ENCODE data around the gene TRPV4. TPM values are rescaled to one million over a fixed set of nuclear protein-coding genes. Genes with fewer than 3 reads are reported as not detected.

TRPV4 gene
- total RNA-seq, 1 experiment from 2014 or later: 2.9 TPM

DNA sequence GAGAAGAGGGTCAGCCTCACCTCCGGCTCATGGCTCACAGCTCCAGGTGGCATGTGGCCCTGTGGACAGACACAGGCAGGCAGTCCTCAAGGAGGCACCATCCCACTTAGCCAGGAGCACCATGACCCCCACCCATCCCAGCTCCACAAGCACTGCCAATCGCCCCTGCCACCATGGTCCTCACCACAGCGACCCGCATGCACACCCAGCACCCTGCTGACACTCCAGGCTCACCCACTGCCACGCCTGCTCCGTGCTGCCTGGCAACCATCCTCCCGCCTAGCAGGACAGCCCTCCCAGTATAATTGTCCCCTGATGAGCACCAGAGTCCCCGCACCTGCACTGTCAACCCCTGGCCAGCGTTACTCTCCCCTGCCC is 50.9 kb downstream of the TRPV4 start:
- Mint-ChIP-seq H3K36me3 (no peaks in the 10 kb centered on the region), H3K27ac (no peak overlapping the region), H3K4me1 (peaks cover 8% of the 10 kb centered on the region), H3K4me3 (no peak overlapping the region), H3K27me3 (ENCODE audit: low read depth) (no peaks in the 10 kb centered on the region), H3K9me3 (peaks cover 6% of the 10 kb centered on the region; the same call in 1 of the 2 replicates)
- ChIA-PET POLR2A (no interaction called here), CTCF (interaction anchor here (0.6 to 2.0 kb wide), 4 partner anchors 9 to 185 kb away, joined by 4 to 6 read pairs (median 4); no protein-coding TSS in a partner anchor)
- ATAC-seq (no peak), DNase-seq (ENCODE audit: low spot score) (no peak)
- TF ChIP-seq ZSCAN18 (CRISPR knock-in tag; IDR thresholded peaks at IDR 0.05) (no peak), ESRRA (CRISPR knock-in tag; IDR thresholded peaks at IDR 0.05; ENCODE audit: borderline replicate concordance) (no peak), USF1 (CRISPR knock-in tag; IDR thresholded peaks at IDR 0.05) (no peak), ATF1 (CRISPR knock-in tag; IDR thresholded peaks at IDR 0.05) (no peak)
- TF ChIP-seq, protein P1, sequence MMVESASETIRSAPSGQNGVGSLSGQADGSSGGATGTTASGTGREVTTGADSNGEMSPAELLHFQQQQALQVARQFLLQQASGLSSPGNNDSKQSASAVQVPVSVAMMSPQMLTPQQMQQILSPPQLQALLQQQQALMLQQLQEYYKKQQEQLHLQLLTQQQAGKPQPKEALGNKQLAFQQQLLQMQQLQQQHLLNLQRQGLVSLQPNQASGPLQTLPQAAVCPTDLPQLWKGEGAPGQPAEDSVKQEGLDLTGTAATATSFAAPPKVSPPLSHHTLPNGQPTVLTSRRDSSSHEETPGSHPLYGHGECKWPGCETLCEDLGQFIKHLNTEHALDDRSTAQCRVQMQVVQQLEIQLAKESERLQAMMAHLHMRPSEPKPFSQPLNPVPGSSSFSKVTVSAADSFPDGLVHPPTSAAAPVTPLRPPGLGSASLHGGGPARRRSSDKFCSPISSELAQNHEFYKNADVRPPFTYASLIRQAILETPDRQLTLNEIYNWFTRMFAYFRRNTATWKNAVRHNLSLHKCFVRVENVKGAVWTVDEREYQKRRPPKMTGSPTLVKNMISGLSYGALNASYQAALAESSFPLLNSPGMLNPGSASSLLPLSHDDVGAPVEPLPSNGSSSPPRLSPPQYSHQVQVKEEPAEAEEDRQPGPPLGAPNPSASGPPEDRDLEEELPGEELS (CRISPR knock-in tag; IDR thresholded peaks at IDR 0.05): no peak
- TF ChIP-seq, protein P2, sequence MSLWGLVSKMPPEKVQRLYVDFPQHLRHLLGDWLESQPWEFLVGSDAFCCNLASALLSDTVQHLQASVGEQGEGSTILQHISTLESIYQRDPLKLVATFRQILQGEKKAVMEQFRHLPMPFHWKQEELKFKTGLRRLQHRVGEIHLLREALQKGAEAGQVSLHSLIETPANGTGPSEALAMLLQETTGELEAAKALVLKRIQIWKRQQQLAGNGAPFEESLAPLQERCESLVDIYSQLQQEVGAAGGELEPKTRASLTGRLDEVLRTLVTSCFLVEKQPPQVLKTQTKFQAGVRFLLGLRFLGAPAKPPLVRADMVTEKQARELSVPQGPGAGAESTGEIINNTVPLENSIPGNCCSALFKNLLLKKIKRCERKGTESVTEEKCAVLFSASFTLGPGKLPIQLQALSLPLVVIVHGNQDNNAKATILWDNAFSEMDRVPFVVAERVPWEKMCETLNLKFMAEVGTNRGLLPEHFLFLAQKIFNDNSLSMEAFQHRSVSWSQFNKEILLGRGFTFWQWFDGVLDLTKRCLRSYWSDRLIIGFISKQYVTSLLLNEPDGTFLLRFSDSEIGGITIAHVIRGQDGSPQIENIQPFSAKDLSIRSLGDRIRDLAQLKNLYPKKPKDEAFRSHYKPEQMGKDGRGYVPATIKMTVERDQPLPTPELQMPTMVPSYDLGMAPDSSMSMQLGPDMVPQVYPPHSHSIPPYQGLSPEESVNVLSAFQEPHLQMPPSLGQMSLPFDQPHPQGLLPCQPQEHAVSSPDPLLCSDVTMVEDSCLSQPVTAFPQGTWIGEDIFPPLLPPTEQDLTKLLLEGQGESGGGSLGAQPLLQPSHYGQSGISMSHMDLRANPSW (CRISPR knock-in tag; conservative IDR thresholded peaks at IDR 0.05; ENCODE audit: low read depth): no peak

DNA sequence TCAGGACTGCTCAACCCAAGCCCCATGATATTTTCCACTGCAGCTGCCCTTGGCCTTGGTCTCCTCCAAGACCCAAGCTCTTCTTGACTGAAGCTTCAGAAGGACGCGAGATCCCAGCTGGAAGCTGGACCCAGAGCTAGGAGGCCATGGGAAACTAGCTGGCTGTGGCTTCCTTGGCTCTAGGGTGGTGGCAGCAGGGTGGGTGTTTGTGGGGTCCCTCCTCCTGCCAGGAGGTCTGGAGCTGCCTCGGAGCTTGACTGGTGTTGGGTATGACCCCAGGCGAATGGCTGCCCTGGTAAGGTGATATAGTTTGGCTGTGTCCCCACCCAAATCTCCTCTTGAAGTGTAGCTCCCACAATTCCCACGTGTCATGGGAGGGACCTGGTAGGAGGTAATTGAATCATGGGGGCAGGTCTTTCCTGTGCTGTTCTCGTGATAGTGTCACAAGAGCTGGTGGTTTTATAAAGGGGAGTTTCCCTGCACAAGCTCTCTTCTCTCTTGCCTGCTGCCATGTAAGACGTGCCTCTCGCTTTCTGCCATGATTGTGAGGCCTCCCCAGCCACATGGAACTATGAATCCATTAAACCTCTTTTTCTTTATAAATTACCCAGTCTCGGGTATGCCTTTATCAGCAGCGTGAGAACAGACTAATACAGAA is 51.4 kb downstream of the TRPV4 start:
- ChIA-PET CTCF (interaction anchor here (1.1 to 2.0 kb wide), 3 partner anchors 9 to 184 kb away, joined by 4 to 6 read pairs (median 5); no protein-coding TSS in a partner anchor), POLR2A (no interaction called here)
- H3K27me3 Mint-ChIP-seq (ENCODE audit: low read depth): no peaks in the 10 kb centered on the region
- ATAC-seq (no peak), DNase-seq (ENCODE audit: low spot score) (no peak)
- no peak overlapping the region for H3K4me3 Mint-ChIP-seq
- H3K4me1 Mint-ChIP-seq: peaks cover 9% of the 10 kb centered on the region
- peaks cover 6% of the 10 kb centered on the region; the same call in 1 of the 2 replicates for H3K9me3 Mint-ChIP-seq
- H3K27ac Mint-ChIP-seq: no peak overlapping the region
- TF ChIP-seq IRF2 (CRISPR knock-in tag; IDR thresholded peaks at IDR 0.05; ENCODE audit: borderline replicate concordance, low read depth) (no peak), ZNF423 (CRISPR knock-in tag; IDR thresholded peaks at IDR 0.05) (no peak), ZNF416 (CRISPR knock-in tag; IDR thresholded peaks at IDR 0.05) (no peak), IRF1 (CRISPR knock-in tag; IDR thresholded peaks at IDR 0.05) (no peak), E2F1 (CRISPR knock-in tag; IDR thresholded peaks at IDR 0.05) (no peak), CDX4 (CRISPR knock-in tag; IDR thresholded peaks at IDR 0.05; ENCODE audit: borderline replicate concordance) (no peak), HMGA2 (CRISPR knock-in tag; IDR thresholded peaks at IDR 0.05) (no peak), AFF4 (CRISPR knock-in tag; IDR thresholded peaks at IDR 0.05; ENCODE audit: borderline replicate concordance) (no peak), FOXP1 (CRISPR knock-in tag; IDR thresholded peaks at IDR 0.05; ENCODE audit: borderline replicate concordance) (no peak)
- TF ChIP-seq, protein P3, sequence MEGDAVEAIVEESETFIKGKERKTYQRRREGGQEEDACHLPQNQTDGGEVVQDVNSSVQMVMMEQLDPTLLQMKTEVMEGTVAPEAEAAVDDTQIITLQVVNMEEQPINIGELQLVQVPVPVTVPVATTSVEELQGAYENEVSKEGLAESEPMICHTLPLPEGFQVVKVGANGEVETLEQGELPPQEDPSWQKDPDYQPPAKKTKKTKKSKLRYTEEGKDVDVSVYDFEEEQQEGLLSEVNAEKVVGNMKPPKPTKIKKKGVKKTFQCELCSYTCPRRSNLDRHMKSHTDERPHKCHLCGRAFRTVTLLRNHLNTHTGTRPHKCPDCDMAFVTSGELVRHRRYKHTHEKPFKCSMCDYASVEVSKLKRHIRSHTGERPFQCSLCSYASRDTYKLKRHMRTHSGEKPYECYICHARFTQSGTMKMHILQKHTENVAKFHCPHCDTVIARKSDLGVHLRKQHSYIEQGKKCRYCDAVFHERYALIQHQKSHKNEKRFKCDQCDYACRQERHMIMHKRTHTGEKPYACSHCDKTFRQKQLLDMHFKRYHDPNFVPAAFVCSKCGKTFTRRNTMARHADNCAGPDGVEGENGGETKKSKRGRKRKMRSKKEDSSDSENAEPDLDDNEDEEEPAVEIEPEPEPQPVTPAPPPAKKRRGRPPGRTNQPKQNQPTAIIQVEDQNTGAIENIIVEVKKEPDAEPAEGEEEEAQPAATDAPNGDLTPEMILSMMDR (IDR thresholded peaks at IDR 0.05): no peak
- no peaks in the 10 kb centered on the region for H3K36me3 Mint-ChIP-seq
